ENCODE measurements around the gene CERS1.

DNA sequence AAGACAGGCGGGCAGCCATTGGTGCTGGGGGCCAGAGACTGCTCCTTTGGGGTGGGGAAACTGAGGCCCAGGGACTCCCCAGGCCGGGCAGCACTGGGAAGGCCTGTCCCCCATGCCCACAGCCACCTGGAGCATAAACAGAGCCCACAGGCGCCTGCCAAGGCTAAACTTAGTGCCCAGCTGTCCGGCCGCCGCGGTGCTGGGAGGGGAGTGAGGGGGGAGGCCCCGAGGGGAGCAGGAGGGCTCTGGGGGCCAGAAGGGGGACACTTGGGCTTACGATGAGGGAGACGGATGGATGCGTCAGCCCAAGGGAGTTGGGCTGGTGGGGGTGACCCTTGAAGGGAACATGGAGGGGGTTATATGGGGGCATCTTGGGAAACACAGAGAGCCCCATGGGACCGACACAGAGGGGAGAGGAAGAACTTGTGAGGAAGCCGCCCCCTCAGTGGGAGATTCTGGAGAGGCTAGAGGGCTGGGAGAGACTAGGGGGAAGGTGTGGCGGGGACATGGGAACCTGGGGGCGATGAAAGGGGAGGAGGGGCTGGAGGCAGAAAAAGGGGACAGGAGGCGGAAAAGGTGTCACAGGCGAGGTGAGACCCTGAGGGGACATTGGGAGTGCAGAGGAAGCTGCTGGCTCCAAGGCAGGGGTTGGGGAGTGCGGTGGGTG is 2.2 kb downstream of the CERS1 start:
- TF ChIP-seq, protein P1, sequence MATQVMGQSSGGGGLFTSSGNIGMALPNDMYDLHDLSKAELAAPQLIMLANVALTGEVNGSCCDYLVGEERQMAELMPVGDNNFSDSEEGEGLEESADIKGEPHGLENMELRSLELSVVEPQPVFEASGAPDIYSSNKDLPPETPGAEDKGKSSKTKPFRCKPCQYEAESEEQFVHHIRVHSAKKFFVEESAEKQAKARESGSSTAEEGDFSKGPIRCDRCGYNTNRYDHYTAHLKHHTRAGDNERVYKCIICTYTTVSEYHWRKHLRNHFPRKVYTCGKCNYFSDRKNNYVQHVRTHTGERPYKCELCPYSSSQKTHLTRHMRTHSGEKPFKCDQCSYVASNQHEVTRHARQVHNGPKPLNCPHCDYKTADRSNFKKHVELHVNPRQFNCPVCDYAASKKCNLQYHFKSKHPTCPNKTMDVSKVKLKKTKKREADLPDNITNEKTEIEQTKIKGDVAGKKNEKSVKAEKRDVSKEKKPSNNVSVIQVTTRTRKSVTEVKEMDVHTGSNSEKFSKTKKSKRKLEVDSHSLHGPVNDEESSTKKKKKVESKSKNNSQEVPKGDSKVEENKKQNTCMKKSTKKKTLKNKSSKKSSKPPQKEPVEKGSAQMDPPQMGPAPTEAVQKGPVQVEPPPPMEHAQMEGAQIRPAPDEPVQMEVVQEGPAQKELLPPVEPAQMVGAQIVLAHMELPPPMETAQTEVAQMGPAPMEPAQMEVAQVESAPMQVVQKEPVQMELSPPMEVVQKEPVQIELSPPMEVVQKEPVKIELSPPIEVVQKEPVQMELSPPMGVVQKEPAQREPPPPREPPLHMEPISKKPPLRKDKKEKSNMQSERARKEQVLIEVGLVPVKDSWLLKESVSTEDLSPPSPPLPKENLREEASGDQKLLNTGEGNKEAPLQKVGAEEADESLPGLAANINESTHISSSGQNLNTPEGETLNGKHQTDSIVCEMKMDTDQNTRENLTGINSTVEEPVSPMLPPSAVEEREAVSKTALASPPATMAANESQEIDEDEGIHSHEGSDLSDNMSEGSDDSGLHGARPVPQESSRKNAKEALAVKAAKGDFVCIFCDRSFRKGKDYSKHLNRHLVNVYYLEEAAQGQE (IDR thresholded peaks at IDR 0.05): no peak
- TF ChIP-seq, protein P2, sequence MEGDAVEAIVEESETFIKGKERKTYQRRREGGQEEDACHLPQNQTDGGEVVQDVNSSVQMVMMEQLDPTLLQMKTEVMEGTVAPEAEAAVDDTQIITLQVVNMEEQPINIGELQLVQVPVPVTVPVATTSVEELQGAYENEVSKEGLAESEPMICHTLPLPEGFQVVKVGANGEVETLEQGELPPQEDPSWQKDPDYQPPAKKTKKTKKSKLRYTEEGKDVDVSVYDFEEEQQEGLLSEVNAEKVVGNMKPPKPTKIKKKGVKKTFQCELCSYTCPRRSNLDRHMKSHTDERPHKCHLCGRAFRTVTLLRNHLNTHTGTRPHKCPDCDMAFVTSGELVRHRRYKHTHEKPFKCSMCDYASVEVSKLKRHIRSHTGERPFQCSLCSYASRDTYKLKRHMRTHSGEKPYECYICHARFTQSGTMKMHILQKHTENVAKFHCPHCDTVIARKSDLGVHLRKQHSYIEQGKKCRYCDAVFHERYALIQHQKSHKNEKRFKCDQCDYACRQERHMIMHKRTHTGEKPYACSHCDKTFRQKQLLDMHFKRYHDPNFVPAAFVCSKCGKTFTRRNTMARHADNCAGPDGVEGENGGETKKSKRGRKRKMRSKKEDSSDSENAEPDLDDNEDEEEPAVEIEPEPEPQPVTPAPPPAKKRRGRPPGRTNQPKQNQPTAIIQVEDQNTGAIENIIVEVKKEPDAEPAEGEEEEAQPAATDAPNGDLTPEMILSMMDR (IDR thresholded peaks at IDR 0.05): no peak
- TF ChIP-seq EP300 (IDR thresholded peaks at IDR 0.05) (no peak), HEYL (CRISPR knock-in tag; IDR thresholded peaks at IDR 0.05) (no peak), POLR2AphosphoS2 (conservative IDR thresholded peaks at IDR 0.05; ENCODE audit: low read length) (no peak), POLR2A (IDR thresholded peaks at IDR 0.05; ENCODE audit: low read length) (no peak), NR3C1 (IDR thresholded peaks at IDR 0.05) (no peak), NFE2L2 (conservative IDR thresholded peaks at IDR 0.05; ENCODE audit: low read length) (no peak), MYC (IDR thresholded peaks at IDR 0.05; ENCODE audit: borderline replicate concordance, low read length) (no peak)
